Tibial artery (tissue), 4 donors: Measurements from ENCODE around the gene LRCOL1.
A peak's percentile ranks its signal among the peaks of the same experiment; 100 is the strongest.

Experiments
- DNase-seq, 2 donors: peaks; one replicate each; pipeline ENCODE4 v3.0.0-alpha.2; 2019
- H3K27ac ChIP-seq, 2 donors: fragments of 200-600 bp; sonication (generic) in 1 of 2; 1 replicate in 1 of 2; 2 replicates in 1 of 2; pipeline ENCODE4 v1.5.1; 2018 to 2019; ENCODE audit warnings: mild to moderate bottlenecking in 1 of 2
- H3K27me3 ChIP-seq, 2 donors: fragments of 200-600 bp; sonication (generic) in 1 of 2; one replicate each; pipeline versions ENCODE4 v1.5.1 to v1.6.0; 2016 to 2019
- H3K36me3 ChIP-seq, 3 donors: fragments of 200-600 bp; sonication (generic) in 2 of 3; one replicate each; pipeline ENCODE4 v1.5.1; 2016 to 2019; ENCODE audit warnings: mild to moderate bottlenecking in 2 of 3
- H3K4me1 ChIP-seq, 4 donors: fragments of 200-600 bp; sonication (generic) in 2 of 4; 1 replicate in 3 of 4; 2 replicates in 1 of 4; pipeline ENCODE4 v1.5.1; 2016 to 2019
- H3K4me3 ChIP-seq, 2 donors: fragments of 200-600 bp; sonication (generic) in 1 of 2; 1 replicate in 1 of 2; 2 replicates in 1 of 2; pipeline ENCODE4 v1.5.1; 2018 to 2019; ENCODE audit warnings: mild to moderate bottlenecking in 2 of 2
- H3K9me3 ChIP-seq, 3 donors: fragments of 200-600 bp; sonication (generic) in 1 of 3; one replicate each; pipeline ENCODE4 v1.5.1; 2016 to 2019
- intact Hi-C: fragments of 100-400 bp; cut with DNase I; formaldehyde crosslinking; loops from one replicate; pipeline ENCODE4 v1.15.0; 2023; ENCODE audit warnings: low total_unique reads
- TF ChIP-seq, protein P1 (sequence below), 2 experiments: fragments of 200-600 bp in 1 of 2; fragments of 450-650 bp in 1 of 2; IDR thresholded peaks; one replicate each; pipeline ENCODE4 v1.5.1; 2017 to 2019; ENCODE audit warnings: antibody characterized with exemption in 2 of 2, mild to moderate bottlenecking in 1 of 2, moderate library complexity in 1 of 2

The LRCOL1 gene

DNA sequence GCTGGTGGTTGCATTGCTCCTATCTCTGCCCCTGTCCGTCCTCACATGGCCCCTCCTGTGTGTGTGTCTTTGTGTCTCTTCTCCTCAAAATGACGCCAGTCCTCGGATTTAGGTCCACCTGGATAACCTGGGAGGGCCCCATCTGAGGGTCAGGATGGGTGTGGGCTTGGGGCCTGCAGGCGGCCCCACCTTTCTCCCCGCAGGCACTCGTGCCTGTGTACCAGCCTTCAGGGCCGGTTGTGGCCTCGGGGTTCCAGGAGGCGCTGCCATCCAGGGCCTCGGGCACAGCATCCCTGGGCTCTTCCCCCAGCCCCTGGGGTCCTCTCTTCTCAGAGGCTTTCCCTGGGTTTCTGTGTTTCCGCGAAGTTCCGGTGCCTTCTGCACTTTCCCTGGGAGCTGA is 54.7 kb downstream of the LRCOL1 start:
- intact Hi-C loops = no loop called here
- no peaks in the 10 kb centered on the region for H3K27me3 ChIP-seq
- peaks cover 0 to 23% (median 16%) of the 10 kb centered on the region in 4 donors for H3K4me1 ChIP-seq
- TF ChIP-seq, protein P1, sequence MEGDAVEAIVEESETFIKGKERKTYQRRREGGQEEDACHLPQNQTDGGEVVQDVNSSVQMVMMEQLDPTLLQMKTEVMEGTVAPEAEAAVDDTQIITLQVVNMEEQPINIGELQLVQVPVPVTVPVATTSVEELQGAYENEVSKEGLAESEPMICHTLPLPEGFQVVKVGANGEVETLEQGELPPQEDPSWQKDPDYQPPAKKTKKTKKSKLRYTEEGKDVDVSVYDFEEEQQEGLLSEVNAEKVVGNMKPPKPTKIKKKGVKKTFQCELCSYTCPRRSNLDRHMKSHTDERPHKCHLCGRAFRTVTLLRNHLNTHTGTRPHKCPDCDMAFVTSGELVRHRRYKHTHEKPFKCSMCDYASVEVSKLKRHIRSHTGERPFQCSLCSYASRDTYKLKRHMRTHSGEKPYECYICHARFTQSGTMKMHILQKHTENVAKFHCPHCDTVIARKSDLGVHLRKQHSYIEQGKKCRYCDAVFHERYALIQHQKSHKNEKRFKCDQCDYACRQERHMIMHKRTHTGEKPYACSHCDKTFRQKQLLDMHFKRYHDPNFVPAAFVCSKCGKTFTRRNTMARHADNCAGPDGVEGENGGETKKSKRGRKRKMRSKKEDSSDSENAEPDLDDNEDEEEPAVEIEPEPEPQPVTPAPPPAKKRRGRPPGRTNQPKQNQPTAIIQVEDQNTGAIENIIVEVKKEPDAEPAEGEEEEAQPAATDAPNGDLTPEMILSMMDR (IDR thresholded peaks at IDR 0.05) = no peak
- H3K36me3 ChIP-seq = peaks cover 0 to 35% (median 17%) of the 10 kb centered on the region in 3 donors
- H3K27ac ChIP-seq = no peak overlapping the region
- no peak for DNase-seq
- H3K4me3 ChIP-seq = no peak overlapping the region
- no peaks in the 10 kb centered on the region for H3K9me3 ChIP-seq

DNA sequence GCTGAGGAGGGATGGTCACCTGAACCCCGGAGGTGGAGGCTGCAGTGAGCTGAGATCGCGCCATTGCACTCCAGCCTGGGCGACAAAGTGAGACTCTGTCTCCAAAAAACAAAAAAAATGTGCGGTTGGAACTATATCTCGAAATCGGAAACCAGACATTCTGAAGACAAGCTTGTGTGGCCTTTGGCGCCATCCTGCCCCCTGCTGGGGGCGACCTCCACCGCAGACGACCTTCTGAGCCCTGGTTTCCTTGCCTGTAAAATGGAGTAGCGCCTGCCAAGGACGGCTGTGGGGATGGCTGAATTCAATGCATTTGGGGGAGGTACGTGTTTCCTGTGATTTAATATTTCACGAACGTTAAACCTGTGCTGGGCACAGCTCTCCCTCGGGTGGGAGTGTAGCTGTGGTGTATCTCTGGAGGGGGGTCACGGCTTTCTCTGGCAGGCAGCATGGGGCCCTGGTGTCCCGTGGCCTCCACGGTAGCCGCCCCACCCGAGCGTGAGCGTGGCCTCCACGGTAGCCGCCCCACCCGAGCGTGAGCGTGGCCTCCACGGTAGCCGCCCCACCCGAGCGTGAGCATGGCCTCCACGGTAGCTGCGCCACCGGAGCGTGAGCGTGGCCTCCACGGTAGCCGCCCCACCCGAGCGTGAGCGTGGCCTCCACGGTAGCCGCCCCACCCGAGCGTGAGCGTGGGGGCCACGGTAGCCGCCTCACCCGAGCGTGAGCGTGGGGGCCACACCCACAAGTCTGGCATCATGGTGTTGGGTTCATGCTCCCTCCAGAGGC is 55.3 kb downstream of the LRCOL1 start:
- Histone ChIP-seq H3K36me3 (peaks cover 0 to 35% (median 17%) of the 10 kb centered on the region in 3 donors), H3K9me3 (no peaks in the 10 kb centered on the region), H3K4me3 (no peak overlapping the region), H3K27ac (no peak overlapping the region), H3K27me3 (no peaks in the 10 kb centered on the region), H3K4me1 (peaks cover 0 to 17% (median 9%) of the 10 kb centered on the region in 4 donors)
- no peak for DNase-seq
- TF ChIP-seq, protein P1 (IDR thresholded peaks at IDR 0.05) = peak in 1 of 2 experiments; percentile 6
- intact Hi-C loops = no loop called here
